Smooth muscle cell of trachea (primary cell): ENCODE results near the gene OR5D18. TPM values are rescaled to one million over a fixed set of nuclear protein-coding genes. Genes with fewer than 3 reads are reported as not detected.

Experiments used
- total RNA-seq: library from RNA; depleted of rRNA; stranded (reverse); fragments of >200 nt; gene quantifications from 2 replicates; pipeline ENCODE4 v1.2.1, GENCODE V29; 2014

The OR5D18 gene
- not detected in 2 replicates for total RNA-seq

GRCh38 chr11:55819330-55819729 lies at the start of gene OR5D18:
TSS of gene OR5D18 (plus strand) at chr11:55819630. CDS start at chr11:55819630, 0 bp downstream.

GRCh38 chr11:55773138-55773537 lies 46.3 kb upstream of the OR5D18 start, which contains the start of gene OR5D13:
TSS of gene OR5D13 (plus strand) at chr11:55773438. CDS start at chr11:55773438, 0 bp downstream.

GRCh38 chr11:55795256-55795655 lies 24.2 kb upstream of the OR5D18 start, which contains the start of gene OR5D14:
TSS of gene OR5D14 (plus strand) at chr11:55795556. CDS start at chr11:55795556, 0 bp downstream.

GRCh38 chr11:55811067-55811466 lies 8.4 kb upstream of the OR5D18 start, which contains the start of gene OR5L1:
TSS of gene OR5L1 (plus strand) at chr11:55811367. CDS start at chr11:55811467, 100 bp downstream.

GRCh38 chr11:55826919-55827318 lies 7.5 kb downstream of the OR5D18 start, which contains the start of gene OR5L2:
TSS of gene OR5L2 (plus strand) at chr11:55827219. CDS start at chr11:55827219, 0 bp downstream.

GRCh38 chr11:55838452-55838851 lies 19.0 kb downstream of the OR5D18 start, which contains the start of gene OR5D16:
TSS of gene OR5D16 (plus strand) at chr11:55838752. CDS start at chr11:55838752, 0 bp downstream.

Other genes with a start within 250 kb of the OR5D18 start
- gene OR4C16, start 247.5 kb upstream of the OR5D18 start, total RNA-seq = not detected in 2 replicates
- gene OR4C11, start 212.0 kb upstream of the OR5D18 start, total RNA-seq = not detected in 2 replicates
- gene OR4P4, start 184.5 kb upstream of the OR5D18 start, total RNA-seq = not detected in 2 replicates
- not detected in 2 replicates for gene OR4S2, start 171.3 kb upstream of the OR5D18 start, total RNA-seq
- gene OR4C6, start 157.4 kb upstream of the OR5D18 start, total RNA-seq = not detected in 2 replicates
- not detected in 2 replicates for gene OR5D13, start 46.2 kb upstream of the OR5D18 start, total RNA-seq
- gene OR5D14, start 24.1 kb upstream of the OR5D18 start, total RNA-seq = not detected in 2 replicates
- gene OR5L1, start 8.3 kb upstream of the OR5D18 start, total RNA-seq = not detected in 2 replicates
- gene OR5L2, start 7.6 kb downstream of the OR5D18 start, total RNA-seq = not detected in 2 replicates
- gene OR5D16, start 19.1 kb downstream of the OR5D18 start, total RNA-seq = not detected in 2 replicates
- gene TRIM51, start 63.7 kb downstream of the OR5D18 start, total RNA-seq = not detected in 2 replicates
- not detected in 2 replicates for gene OR5W2, start 95.0 kb downstream of the OR5D18 start, total RNA-seq
- not detected in 2 replicates for gene OR5I1, start 116.8 kb downstream of the OR5D18 start, total RNA-seq
- gene OR10AG1, start 150.3 kb downstream of the OR5D18 start, total RNA-seq = not detected in 2 replicates
- not detected in 2 replicates for gene OR5F1, start 175.0 kb downstream of the OR5D18 start, total RNA-seq
- not detected in 2 replicates for gene OR5AS1, start 208.0 kb downstream of the OR5D18 start, total RNA-seq